HCT116 (cell line): Measurements from ENCODE around the gene PSORS1C1. TPM values are rescaled to one million over a fixed set of nuclear protein-coding genes. Genes with fewer than 3 reads are reported as not detected.
A peak's percentile ranks its signal among the peaks of the same experiment; 100 is the strongest.

Source experiments
- ATAC-seq: fragments of 200-7000 bp; cut with Tn5 transposase; 2 replicates; pipeline ENCODE4 v1.9.1; 2020; ENCODE audit warnings: mild to moderate bottlenecking, moderate library complexity
- BruUV-seq: library from RNA; stranded (reverse); fragments of 400-500 nt; replicated peaks from 2 replicates; lab custom pipeline; 2021; lab: Mats Ljungman, UMichigan
- CTCF ChIA-PET: fragments of 300-600 bp; sonication (Branson Sonifier 250); formaldehyde crosslinking; loops from one replicate; lab custom pipeline; 2021; ENCODE audit warnings: antibody characterized with exemption; lab: Charles Lee
- POLR2A ChIA-PET: fragments of 300-600, 350-600 bp; sonication (Branson Sonifier 250); formaldehyde crosslinking; loops from one replicate; lab custom pipeline; 2021; ENCODE audit warnings: antibody characterized with exemption; lab: Charles Lee
- RAD21 ChIA-PET, 2 experiments: fragments of 300-600 bp; sonication (Branson Sonifier 250); formaldehyde crosslinking; loops; one replicate each; lab custom pipeline; 2023; ENCODE audit warnings: low total read pairs in 2 of 2; ENCODE audit not compliant: uncharacterized antibody in 2 of 2, unreplicated experiment in 2 of 2, low non-redundant PET in 1 of 2; lab: Charles Lee
- DNase-seq: peaks from one replicate; pipeline ENCODE4 v3.0.0-alpha.2; 2010; ENCODE audit warnings: low read depth, low spot score
- H2AFZ ChIP-seq: fragments of 200-600 bp; shearing (Covaris generic), sonication (generic); 2 replicates; pipeline ENCODE4 v1.6.1; 2017; ENCODE audit warnings: low read depth, mixed run types, mixed read lengths, antibody characterized with exemption, low read length; ENCODE audit not compliant: poor library complexity, severe bottlenecking
- H3K27ac ChIP-seq: 2 replicates; pipeline ENCODE4 v1.5.1; 2012; ENCODE audit warnings: low read depth, low read length
- H3K27me3 ChIP-seq: fragments of 200-600 bp; sonication (generic); 2 replicates; pipeline ENCODE4 v1.6.1; 2016; ENCODE audit warnings: mixed run types, low read length, mixed read lengths; ENCODE audit not compliant: insufficient read depth
- H3K36me3 ChIP-seq, 2 experiments: fragments of 200-500 bp in 1 of 2; fragments of 200-600 bp in 1 of 2; sonication (Bioruptor generic) in 1 of 2; sonication (generic) in 1 of 2; 2 replicates each; pipeline versions ENCODE4 v1.5.1 to v1.6.1; 2014 to 2016; ENCODE audit warnings: low read length in 2 of 2, inconsistent platforms in 1 of 2, mixed read lengths in 1 of 2, mixed run types in 1 of 2; ENCODE audit not compliant: insufficient read depth in 2 of 2, control insufficient read depth in 1 of 2
- H3K4me1 ChIP-seq, 2 experiments: fragments of 200-600 bp in 1 of 2; sonication (generic) in 1 of 2; 2 replicates each; pipeline versions ENCODE4 v1.5.1 to v1.6.1; 2012 to 2017; ENCODE audit warnings: low read length in 2 of 2, inconsistent platforms in 1 of 2, mild to moderate bottlenecking in 1 of 2, mixed read lengths in 1 of 2, mixed run types in 1 of 2, moderate library complexity in 1 of 2; ENCODE audit not compliant: insufficient read depth in 2 of 2, control insufficient read depth in 1 of 2
- H3K4me2 ChIP-seq: fragments of 200-600 bp; sonication (generic); 2 replicates; pipeline ENCODE4 v1.6.1; 2017; ENCODE audit warnings: mixed run types, low read length, mixed read lengths
- H3K4me3 ChIP-seq, 2 experiments: fragments of 200-600 bp in 1 of 2; sonication (generic) in 1 of 2; replicated peaks in 1 of 2; 2 replicates each; pipeline ENCODE4 v1.5.1; 2011 to 2016; ENCODE audit warnings: low read length in 2 of 2, control low read depth in 1 of 2, low read depth in 1 of 2, mild to moderate bottlenecking in 1 of 2, mixed read lengths in 1 of 2, mixed run types in 1 of 2
- H3K79me2 ChIP-seq: fragments of 200-600 bp; sonication (generic); 2 replicates; pipeline ENCODE4 v1.6.1; 2017; ENCODE audit warnings: mild to moderate bottlenecking, mixed run types, low read length, moderate library complexity, mixed read lengths; ENCODE audit not compliant: insufficient read depth
- H3K9ac ChIP-seq: fragments of 200-600 bp; sonication (generic); 2 replicates; pipeline ENCODE4 v1.6.1; 2016; ENCODE audit warnings: low read length, mixed read lengths
- H3K9me2 ChIP-seq: fragments of 200-600 bp; sonication (generic), shearing (Covaris generic); 2 replicates; pipeline ENCODE4 v1.6.1; 2017; ENCODE audit warnings: mixed run types, mild to moderate bottlenecking, moderate library complexity; ENCODE audit not compliant: insufficient read depth
- H3K9me3 ChIP-seq, 2 experiments: fragments of 200-500 bp in 1 of 2; fragments of 200-600 bp in 1 of 2; sonication (Bioruptor generic) in 1 of 2; sonication (generic) in 1 of 2; 2 replicates each; pipeline ENCODE4 v1.6.1; 2014 to 2017; ENCODE audit warnings: low read length in 2 of 2, mixed read lengths in 2 of 2, inconsistent platforms in 1 of 2, low read depth in 1 of 2, mild to moderate bottlenecking in 1 of 2, mixed run types in 1 of 2, moderate library complexity in 1 of 2; ENCODE audit not compliant: control insufficient read depth in 1 of 2, insufficient read depth in 1 of 2
- H4K20me1 ChIP-seq: fragments of 200-600 bp; sonication (generic), shearing (Covaris generic); 2 replicates; pipeline ENCODE4 v1.6.1; 2017; ENCODE audit warnings: mixed run types, mild to moderate bottlenecking, moderate library complexity; ENCODE audit not compliant: insufficient read depth
- ATF3 ChIP-seq: IDR thresholded peaks from 2 replicates; pipeline ENCODE4 v1.6.1; 2012
- CBX3 ChIP-seq: IDR thresholded peaks from 2 replicates; pipeline ENCODE4 v1.6.1; 2012; ENCODE audit warnings: low read depth
- CEBPB ChIP-seq: IDR thresholded peaks from 2 replicates; pipeline ENCODE4 v1.6.1; 2012; ENCODE audit warnings: low read depth
- EGR1 ChIP-seq: IDR thresholded peaks from 2 replicates; pipeline ENCODE4 v1.6.1; 2012; ENCODE audit warnings: low read depth
- ELF1 ChIP-seq: IDR thresholded peaks from 2 replicates; pipeline ENCODE4 v1.6.1; 2012; ENCODE audit warnings: low read depth, borderline replicate concordance
- EZH2 ChIP-seq: fragments of 200-600 bp; sonication (generic); IDR thresholded peaks from 2 replicates; pipeline ENCODE4 v1.6.1; 2017; ENCODE audit warnings: antibody characterized with exemption, mixed run types
- EZH2phosphoT487 ChIP-seq: fragments of 200-600 bp; IDR thresholded peaks from 2 replicates; pipeline ENCODE4 v1.6.1; 2018; ENCODE audit warnings: antibody characterized with exemption, borderline replicate concordance
- FOSL1 ChIP-seq: IDR thresholded peaks from 2 replicates; pipeline ENCODE4 v1.6.1; 2012; ENCODE audit warnings: low read depth
- JUND ChIP-seq: IDR thresholded peaks from 2 replicates; pipeline ENCODE4 v1.6.1; 2012
- MAX ChIP-seq: IDR thresholded peaks from 2 replicates; pipeline ENCODE4 v1.6.1; 2012
- POLR2A ChIP-seq: IDR thresholded peaks from 2 replicates; pipeline ENCODE4 v1.7.0; 2011; ENCODE audit warnings: borderline replicate concordance; ENCODE audit not compliant: insufficient read depth, insufficient read length; ENCODE audit errors: extremely low read depth
- POLR2AphosphoS5 ChIP-seq: IDR thresholded peaks from 2 replicates; pipeline ENCODE4 v1.6.1; 2011; ENCODE audit warnings: mild to moderate bottlenecking, low read depth, low read length, moderate library complexity
- REST ChIP-seq: IDR thresholded peaks from 2 replicates; pipeline ENCODE4 v1.6.1; 2012; ENCODE audit warnings: low read depth
- SIN3A ChIP-seq: IDR thresholded peaks from 2 replicates; pipeline ENCODE4 v1.6.1; 2012; ENCODE audit warnings: low read depth
- SP1 ChIP-seq: IDR thresholded peaks from 2 replicates; pipeline ENCODE4 v1.6.1; 2012; ENCODE audit warnings: low read depth
- SRF ChIP-seq: IDR thresholded peaks from 2 replicates; pipeline ENCODE4 v1.6.1; 2012; ENCODE audit warnings: low read depth
- YY1 ChIP-seq: IDR thresholded peaks from 2 replicates; pipeline ENCODE4 v1.6.1; 2011; ENCODE audit warnings: low read length, low read depth, moderate library complexity, mild to moderate bottlenecking; ENCODE audit not compliant: insufficient replicate concordance; ENCODE audit errors: extremely low read depth
- ZFX ChIP-seq: fragments of 450-650 bp; IDR thresholded peaks from 2 replicates; pipeline ENCODE4 v1.6.1; 2017
- ZNF274 ChIP-seq: fragments of 200-500 bp; sonication (Bioruptor generic); IDR thresholded peaks from 2 replicates; pipeline ENCODE4 v1.6.1; 2014; ENCODE audit warnings: mild to moderate bottlenecking, low read depth, low read length, inconsistent platforms
- intact Hi-C: fragments of 100-400 bp; cut with micrococcal nuclease; formaldehyde crosslinking; loops from 2 replicates; pipeline ENCODE4 v1.10.0; 2022
- total RNA-seq: library from RNA; stranded (reverse); gene quantifications from one replicate; pipeline ENCODE4 v1.2.1, GENCODE V29; 2021; ENCODE audit not compliant: unreplicated experiment

PSORS1C1 gene
- total RNA-seq, 1 experiment from 2014 or later: 9.8 TPM

GRCh38 chr6:31120151-31120915, 5.7 kb downstream of the PSORS1C1 start, which contains the start of gene CDSN:
CDSN (minus strand) TSS chr6:31120446; CDS start chr6:31120419, 27 bp downstream.
- no peaks in the 10 kb centered on the region for H3K27me3 ChIP-seq
- H4K20me1 ChIP-seq: no peaks in the 10 kb centered on the region
- no peak for ATAC-seq
- ChIA-PET POLR2A (no interaction called here), CTCF (no interaction called here), RAD21 (no interaction called here)
- intact Hi-C loops: no loop called here
- H3K79me2 ChIP-seq: peaks cover 8% of the 10 kb centered on the region; the same call in 1 of the 2 replicates
- H3K4me3 ChIP-seq: no peak within 1 kb of the TSS
- H3K36me3 ChIP-seq: no peaks in the 10 kb centered on the region
- no peak within 1 kb of the TSS for H3K9ac ChIP-seq
- H2AFZ ChIP-seq: no peak within 1 kb of the TSS
- H3K9me3 ChIP-seq: no peaks in the 10 kb centered on the region
- H3K4me2 ChIP-seq: 0 out of 2 replicates have a peak within 1 kb of the TSS, but pooled peaks have one; percentile 3
- H3K9me2 ChIP-seq: no peaks in the 10 kb centered on the region
- BruUV-seq: no TSS peak
- no peak within 1 kb of the TSS for H3K27ac ChIP-seq
- H3K4me1 ChIP-seq: peaks cover 38 to 50% of the 10 kb centered on the region in 2 experiments
- TF ChIP-seq ZNF274 (no peak), SIN3A (no peak), ATF3 (no peak), JUND (no peak), FOSL1 (no peak), EGR1 (no peak), MAX (no peak), YY1 (no peak), REST (no peak), CEBPB (no peak), CBX3 (no peak), ELF1 (no peak), EZH2phosphoT487 (no peak), POLR2AphosphoS5 (no peak), SRF (no peak), EZH2 (no peak), ZFX (no peak), SP1 (no peak), POLR2A (no peak)
- DNase-seq: no peak
